HG02763 (cell line): ENCODE results near the gene AARS2.
"Not testable (repeated sequence)": the region's sequence is repeated elsewhere in the genome, so short reads cannot be mapped to it uniquely, and the experiment has no call there.

Experiments used
- ATAC-seq: cut with Tn5 transposase; IDR thresholded peaks from one replicate; pipeline ENCODE4 v1.9.1; 2021; ENCODE audit warnings: mild to moderate bottlenecking, moderate library complexity; ENCODE audit not compliant: unreplicated experiment

The AARS2 gene

DNA sequence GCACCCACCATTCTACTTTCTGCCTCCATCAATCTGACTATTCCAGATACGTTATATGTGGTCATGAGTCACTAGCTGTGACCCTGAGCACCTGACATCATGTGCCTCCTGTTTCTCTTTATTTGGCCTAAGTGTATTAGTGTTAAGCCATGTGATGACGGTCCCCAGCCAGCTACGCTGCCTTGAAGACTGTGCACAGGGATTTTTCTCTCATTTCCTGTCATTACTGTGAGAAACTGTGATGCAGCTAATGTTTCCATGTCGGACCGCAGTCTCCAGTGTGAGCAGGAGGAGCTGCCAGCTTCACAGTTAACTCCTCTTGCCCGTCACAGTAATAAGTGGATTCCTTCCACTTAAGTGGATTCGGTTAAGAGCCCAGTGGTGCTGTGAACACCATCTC is 19.4 kb upstream of the AARS2 start:
- ATAC-seq = no peak

GRCh38 chr6:44329858-44330257 is 16.7 kb upstream of the AARS2 start:
- ATAC-seq = no peak

DNA sequence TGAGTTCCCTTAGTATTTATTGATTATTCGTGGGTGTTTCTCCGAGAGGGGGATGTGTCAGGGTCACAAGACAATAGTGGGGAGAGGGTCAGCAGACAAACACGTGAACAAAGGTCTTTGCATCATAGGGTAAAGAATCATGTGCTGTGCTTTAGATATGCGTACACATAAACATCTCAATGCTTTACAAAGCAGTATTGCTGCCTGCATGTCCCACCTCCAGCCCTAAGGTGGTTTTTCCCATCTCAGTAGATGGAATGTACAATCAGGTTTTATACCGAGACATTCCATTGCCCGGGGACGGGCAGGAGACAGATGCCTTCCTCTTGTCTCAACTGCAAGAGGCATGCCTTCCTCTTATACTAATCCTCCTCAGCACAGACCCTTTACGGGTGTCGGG is 15.1 kb upstream of the AARS2 start:
- ATAC-seq = not testable (repeated sequence)

DNA sequence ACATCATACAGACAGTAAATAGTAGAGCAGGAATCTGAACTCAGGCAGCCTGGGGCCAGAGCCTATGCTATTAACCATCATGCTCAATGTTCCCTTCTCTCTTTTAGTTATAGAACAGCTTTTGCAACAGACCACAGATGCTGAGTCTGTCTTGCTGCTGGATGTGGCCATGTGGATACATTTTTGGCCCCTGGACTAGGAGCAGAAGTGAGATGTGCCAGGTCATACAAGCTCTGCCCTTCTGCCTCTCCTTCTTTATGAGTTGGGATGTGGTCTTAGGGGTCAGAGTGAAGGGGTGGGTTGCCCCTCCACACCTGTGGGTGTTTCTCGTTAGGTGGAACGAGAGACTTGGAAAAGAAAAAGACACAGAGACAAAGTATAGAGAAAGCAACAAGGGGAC is 14.6 kb upstream of the AARS2 start:
- no peak for ATAC-seq

- no peak for ATAC-seq
Observed at GRCh38 chr6:44327096-44327495, 13.9 kb upstream of the AARS2 start.

DNA sequence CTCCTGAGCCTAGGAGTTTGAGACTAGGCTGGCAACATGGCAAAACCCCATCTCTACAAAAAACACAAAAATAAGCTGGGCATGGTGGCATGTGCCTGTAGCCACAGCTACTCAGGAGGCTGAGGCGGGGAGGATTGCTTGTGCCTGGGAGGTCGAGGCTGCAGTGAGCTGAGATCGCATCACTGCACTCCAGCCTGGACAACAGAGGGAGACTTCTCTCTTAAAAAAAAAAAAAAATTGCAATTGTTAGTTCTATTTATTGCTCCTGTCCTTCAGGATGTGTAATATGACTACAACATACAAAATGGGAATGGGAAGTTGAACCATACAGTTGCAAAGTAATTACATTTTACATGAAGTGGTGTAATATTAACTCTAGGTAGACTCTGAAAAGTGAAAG is 8.1 kb upstream of the AARS2 start:
- no peak for ATAC-seq

DNA sequence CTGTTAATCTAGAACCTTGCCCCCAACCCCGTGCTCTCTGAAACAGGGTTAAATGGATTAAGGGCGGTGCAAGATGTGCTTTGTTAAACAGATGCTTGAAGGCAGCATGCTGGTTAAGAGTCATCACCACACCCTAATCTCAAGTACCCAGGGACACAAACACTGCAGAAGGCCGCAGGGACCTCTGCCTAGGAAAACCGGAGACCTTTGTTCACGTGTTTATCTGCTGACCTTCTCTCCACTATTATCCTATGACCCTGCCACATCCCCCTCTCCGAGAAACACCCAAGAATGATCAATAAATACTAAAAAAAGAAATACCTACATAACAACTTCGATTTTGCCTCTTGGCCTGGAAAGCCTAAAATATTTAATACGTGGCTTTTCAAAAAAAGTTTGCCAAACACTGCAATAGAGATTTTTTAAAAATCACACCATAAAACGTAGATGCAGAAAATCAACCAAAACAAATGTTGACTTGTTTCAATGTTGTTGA is 4.0 kb upstream of the AARS2 start:
- ATAC-seq = not testable (repeated sequence)

DNA sequence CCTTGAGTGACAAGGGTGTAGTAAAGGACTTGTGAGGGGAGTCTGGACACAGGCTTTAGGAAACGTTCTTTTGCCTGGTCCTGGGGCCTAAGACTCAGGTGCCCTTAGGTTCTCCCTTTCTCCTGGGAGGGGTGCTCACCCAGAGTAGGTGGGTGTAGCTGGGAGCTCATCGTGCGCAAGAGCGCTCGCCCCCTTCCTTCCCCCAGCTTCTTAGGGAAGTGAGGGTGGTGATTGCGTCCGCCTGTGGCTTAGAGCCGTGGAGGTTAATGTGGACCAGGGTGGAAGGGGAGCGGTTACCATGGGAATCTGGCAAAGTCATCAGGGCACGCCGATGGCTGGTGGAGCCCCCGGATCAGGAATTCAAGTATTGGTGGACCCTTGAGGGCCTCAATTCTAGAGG is 3.3 kb upstream of the AARS2 start:
- no peak for ATAC-seq

DNA sequence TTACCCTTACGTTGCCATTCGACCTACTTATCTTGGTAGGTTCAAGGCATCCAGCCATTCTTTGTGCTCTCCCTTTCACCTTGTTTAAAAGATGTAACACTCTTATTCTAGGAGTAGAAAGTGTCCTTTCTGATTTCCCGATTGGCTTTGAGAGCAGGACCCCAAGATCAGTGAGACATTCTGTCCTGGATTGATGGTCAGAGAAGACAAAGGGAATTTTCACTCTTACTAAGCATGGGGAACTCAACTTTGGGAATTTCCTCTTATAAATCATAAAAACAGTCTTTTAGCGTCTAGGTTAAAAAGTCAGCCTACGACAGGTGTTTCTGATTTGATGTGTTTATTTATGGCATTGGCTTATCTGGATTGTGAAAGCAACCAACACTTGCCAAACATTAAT is 2.8 kb upstream of the AARS2 start:
- ATAC-seq = no peak

- no peak for ATAC-seq
Observed at GRCh38 chr6:44315516-44315915, 2.4 kb upstream of the AARS2 start.

- ATAC-seq = not testable (repeated sequence)
Observed at GRCh38 chr6:44314657-44315056, 1.5 kb upstream of the AARS2 start.

GRCh38 chr6:44311767-44312166 is 1.4 kb downstream of the AARS2 start:
- ATAC-seq = no peak

- no peak for ATAC-seq
Observed at GRCh38 chr6:44311304-44311703, 1.8 kb downstream of the AARS2 start.

DNA sequence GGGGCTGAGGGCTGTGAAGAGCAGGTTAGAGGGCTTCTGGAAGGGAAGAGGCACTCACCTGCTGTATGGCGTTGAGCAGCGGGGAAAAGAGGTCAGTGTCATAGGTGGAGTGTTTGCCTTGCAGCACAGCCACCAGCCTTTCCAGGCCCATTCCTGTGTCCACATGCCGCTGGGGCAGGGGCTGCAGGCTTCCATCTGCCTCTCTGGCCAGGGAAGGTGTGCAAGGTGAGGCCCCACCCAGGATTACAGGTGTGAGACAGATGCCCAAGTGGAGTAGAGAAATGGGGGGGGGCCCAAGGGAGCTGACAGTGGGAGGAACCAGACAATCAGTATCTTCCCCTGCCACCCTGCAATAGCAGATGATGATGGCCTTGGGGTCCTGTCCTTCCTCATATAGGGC is 2.9 kb downstream of the AARS2 start:
- no peak for ATAC-seq

- no peak for ATAC-seq
Observed at GRCh38 chr6:44309631-44310030, 3.5 kb downstream of the AARS2 start.

GRCh38 chr6:44309092-44309491 is 4.1 kb downstream of the AARS2 start:
- no peak for ATAC-seq

DNA sequence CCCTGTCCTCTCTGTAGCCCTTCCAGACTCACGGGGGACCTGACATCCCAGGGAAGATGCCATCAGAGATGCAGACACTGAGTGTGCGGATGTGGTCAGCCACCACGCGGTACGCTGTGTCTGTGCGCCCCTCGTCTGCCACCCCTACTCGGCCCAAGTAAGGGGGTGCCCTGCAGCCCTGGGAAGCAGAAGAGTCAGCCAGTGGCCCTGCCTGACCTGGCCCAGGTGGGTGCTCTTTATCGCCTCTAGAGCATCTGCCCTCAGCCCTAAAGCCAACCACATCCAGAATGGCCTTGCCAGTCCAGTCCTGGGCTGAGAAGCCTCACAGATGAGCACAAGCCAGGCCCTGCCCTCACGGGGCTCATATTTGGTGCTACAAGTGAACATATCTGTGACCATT is 5.9 kb downstream of the AARS2 start:
- ATAC-seq = no peak

DNA sequence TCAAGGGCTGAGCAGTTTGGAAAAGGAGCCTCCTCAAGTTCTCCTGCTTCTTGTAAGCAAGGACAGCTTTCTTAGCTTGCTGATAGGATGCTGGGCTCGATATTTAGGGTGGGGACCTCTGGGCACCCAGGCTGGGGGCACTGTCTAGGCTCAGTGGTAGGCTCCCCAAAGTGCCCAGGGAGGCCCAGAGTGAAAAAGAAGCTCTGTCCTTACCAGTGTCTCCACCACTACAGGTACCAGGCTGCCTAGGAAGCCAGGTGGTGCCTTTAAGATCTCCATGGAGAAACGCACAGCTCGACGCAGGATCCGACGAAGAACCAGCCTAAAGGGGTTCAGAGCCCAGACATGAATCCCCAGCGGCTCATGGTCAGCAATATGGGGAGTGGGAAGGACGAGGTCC is 6.4 kb downstream of the AARS2 start:
- no peak for ATAC-seq

DNA sequence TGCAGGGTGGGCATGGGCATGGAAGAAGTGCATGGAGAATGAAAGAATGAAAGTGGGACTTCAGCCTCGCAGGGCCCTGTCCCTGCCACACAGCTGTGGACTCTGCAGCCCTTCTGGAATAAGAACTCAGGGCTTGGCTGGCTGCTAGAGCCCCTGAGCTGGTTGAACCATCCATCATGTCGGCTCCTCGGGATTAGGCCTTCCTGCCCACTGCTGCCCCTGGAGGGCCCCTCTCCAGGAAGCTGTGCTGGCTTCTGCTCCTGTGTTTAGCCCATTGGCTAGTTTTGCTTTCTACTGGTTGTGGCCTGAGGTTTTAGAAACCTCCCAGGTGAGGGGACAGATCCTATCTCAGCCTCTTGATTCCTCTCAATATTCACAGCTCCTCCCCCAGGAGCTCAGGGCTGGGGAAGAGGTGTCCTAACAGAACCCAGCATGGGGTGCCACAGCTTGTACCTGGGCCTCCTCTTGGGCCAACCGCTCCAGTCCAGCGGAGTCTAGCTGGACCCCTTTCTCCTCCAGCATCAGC is 7.9 kb downstream of the AARS2 start:
- ATAC-seq = no peak

- no peak for ATAC-seq
Observed at GRCh38 chr6:44304282-44305199, 8.6 kb downstream of the AARS2 start.

DNA sequence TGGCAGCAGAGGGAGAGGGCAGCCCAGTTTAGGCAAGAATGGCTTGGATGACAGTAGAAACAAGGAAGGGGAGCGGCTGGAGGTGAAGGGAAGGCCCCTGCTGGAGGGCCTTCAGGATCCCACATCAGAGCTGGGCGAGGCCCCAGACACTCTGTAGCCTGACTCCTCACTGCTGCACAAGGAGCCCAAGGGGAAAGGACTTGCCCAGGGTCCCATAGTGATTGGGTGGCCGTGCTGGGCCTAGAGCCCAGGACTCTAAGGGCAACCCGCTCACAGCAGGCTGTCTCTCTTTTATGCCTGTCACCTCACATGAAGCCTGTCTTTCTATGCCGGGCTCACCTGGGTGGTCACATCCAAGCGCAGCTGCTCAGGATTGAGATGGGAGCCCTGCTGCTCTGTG is 9.3 kb downstream of the AARS2 start:
- no peak for ATAC-seq

DNA sequence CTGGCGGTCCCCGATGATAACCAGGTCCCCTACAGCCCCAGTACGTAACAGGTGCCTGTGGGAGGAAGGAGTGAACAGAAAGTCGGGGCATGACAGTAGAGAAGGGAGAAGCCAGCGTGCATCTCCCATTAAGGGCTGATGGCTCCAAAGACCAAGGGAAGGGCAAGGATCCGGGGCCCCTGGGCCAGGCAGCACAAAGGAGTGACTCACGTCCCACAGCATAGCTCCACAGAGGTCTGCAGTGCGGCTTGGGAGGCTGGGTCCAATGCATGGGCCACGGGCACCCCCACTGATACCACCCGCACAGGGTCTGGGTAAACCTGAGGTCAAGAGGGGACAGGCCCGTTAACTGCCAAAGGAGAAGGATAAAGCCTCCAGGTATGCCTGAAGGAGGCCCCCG is 10.3 kb downstream of the AARS2 start:
- ATAC-seq = no peak
